ENCODE measurements around the gene WDFY4.
"Not testable (repeated sequence)": the region's sequence is repeated elsewhere in the genome, so short reads cannot be mapped to it uniquely, and the experiment has no call there.

The WDFY4 gene

GRCh38 chr10:48684792-48685623 lies at the start of gene WDFY4:
Gene WDFY4 (plus strand): TSS chr10:48684873. CDS start chr10:48709733, 24,860 bp downstream.
- DNase-seq, result no peak

- DNase-seq, result no peak
Observed at GRCh38 chr10:48634984-48635557, 49.6 kb upstream of the WDFY4 start.

- no peak for DNase-seq
Observed at GRCh38 chr10:48636231-48636630, 48.4 kb upstream of the WDFY4 start.

GRCh38 chr10:48636901-48637300 lies 47.8 kb upstream of the WDFY4 start:
- no peak for DNase-seq

- DNase-seq, result no peak
Observed at GRCh38 chr10:48638158-48638557, 46.5 kb upstream of the WDFY4 start.

GRCh38 chr10:48638739-48639527 lies 45.7 kb upstream of the WDFY4 start:
- DNase-seq, result no peak

- no peak for DNase-seq
Observed at GRCh38 chr10:48639632-48640031, 45.0 kb upstream of the WDFY4 start.

- no peak for DNase-seq
Observed at GRCh38 chr10:48640326-48640725, 44.3 kb upstream of the WDFY4 start.

GRCh38 chr10:48641099-48641690 lies 43.5 kb upstream of the WDFY4 start:
- DNase-seq, result not testable (repeated sequence)

- no peak for DNase-seq
Observed at GRCh38 chr10:48645600-48645999, 39.1 kb upstream of the WDFY4 start.

GRCh38 chr10:48647073-48647472 lies 37.6 kb upstream of the WDFY4 start:
- not testable (repeated sequence) for DNase-seq

- DNase-seq, result no peak
Observed at GRCh38 chr10:48648172-48648942, 36.3 kb upstream of the WDFY4 start.

GRCh38 chr10:48649349-48649944 lies 35.2 kb upstream of the WDFY4 start:
- no peak for DNase-seq

- no peak for DNase-seq
Observed at GRCh38 chr10:48651293-48651692, 33.4 kb upstream of the WDFY4 start.

- DNase-seq, result no peak
Observed at GRCh38 chr10:48651839-48652238, 32.8 kb upstream of the WDFY4 start.

GRCh38 chr10:48652344-48652743 lies 32.3 kb upstream of the WDFY4 start:
- DNase-seq, result no peak

- DNase-seq, result no peak
Observed at GRCh38 chr10:48653347-48653746, 31.3 kb upstream of the WDFY4 start.

GRCh38 chr10:48653944-48654698 lies 30.6 kb upstream of the WDFY4 start:
- no peak for DNase-seq

- DNase-seq, result no peak
Observed at GRCh38 chr10:48655411-48656240, 29.0 kb upstream of the WDFY4 start.

GRCh38 chr10:48656241-48656913 lies 28.3 kb upstream of the WDFY4 start:
- peak; percentile 77 for DNase-seq

Data from activated CD4-positive, alpha-beta T cell treated with anti-CD3 and anti-CD28 coated beads, Interleukin-2, amount 50 U/mL, for 1 hour (primary cell).